DMS53 treated with DMSO at 0.1 percent for 48 hours (cell line): ENCODE measurements around the gene ICAM1.
A peak's percentile ranks its signal among the peaks of the same experiment; 100 is the strongest.
"Not testable (repeated sequence)": the region's sequence is repeated elsewhere in the genome, so short reads cannot be mapped to it uniquely, and the experiment has no call there.

Source experiments
- DNase-seq: peaks from one replicate; lab custom pipeline; 2025; ENCODE audit not compliant: unreplicated experiment; lab: John Stamatoyannopoulos, UW

The ICAM1 gene

DNA sequence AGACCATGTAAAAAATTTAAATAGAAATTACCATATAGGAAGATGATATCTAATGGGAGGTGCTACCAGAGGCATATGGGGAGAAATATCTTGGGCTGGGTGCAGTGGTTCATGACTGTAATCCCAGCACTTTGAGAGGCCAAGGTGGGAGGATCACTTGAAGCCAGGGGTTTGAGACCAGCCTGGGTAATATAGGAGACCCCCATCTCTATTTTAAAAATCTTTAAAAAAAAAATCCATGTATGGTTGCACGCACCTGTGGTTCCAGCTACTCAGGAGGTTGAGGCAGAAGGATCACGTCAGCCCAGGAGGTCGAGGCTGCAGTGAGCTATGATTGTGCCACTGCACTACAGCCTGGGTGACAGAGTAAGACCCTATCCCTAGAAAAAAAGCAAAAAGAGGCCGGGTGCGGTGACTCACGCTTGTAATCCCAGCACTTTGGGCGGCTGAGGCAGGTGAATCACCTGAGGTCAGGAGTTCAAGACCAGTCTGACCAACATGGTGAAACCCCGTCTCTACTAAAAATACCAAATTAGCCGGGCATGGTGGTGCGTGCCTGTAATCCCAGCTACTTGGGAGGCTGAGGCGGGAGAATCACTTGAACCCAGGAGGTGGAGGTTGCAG lies 29.0 kb upstream of the ICAM1 start:
- not testable (repeated sequence) for DNase-seq

DNA sequence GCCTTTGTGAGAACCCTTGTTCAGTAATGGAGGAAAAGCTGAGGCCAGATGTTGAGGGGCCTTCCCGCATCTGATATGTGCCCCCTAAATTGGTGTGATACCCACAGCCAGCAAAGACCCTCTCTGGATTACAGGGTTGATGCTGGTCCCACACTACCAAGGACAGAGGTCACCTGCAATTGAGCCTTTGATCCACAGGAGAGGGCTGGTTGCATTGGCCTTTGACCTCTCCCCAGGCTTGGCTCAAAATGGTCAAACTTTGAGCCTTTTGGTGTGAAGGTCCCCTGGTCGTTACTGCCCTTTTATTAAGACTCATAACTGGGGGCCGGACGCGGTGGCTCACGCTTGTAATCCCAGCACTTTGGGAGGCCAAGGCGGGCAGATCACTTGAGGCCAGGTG lies 27.3 kb upstream of the ICAM1 start:
- no peak for DNase-seq

GRCh38 chr19:10245189-10245939 lies 25.6 kb upstream of the ICAM1 start:
- no peak for DNase-seq

GRCh38 chr19:10246511-10246910 lies 24.4 kb upstream of the ICAM1 start:
- no peak for DNase-seq

DNA sequence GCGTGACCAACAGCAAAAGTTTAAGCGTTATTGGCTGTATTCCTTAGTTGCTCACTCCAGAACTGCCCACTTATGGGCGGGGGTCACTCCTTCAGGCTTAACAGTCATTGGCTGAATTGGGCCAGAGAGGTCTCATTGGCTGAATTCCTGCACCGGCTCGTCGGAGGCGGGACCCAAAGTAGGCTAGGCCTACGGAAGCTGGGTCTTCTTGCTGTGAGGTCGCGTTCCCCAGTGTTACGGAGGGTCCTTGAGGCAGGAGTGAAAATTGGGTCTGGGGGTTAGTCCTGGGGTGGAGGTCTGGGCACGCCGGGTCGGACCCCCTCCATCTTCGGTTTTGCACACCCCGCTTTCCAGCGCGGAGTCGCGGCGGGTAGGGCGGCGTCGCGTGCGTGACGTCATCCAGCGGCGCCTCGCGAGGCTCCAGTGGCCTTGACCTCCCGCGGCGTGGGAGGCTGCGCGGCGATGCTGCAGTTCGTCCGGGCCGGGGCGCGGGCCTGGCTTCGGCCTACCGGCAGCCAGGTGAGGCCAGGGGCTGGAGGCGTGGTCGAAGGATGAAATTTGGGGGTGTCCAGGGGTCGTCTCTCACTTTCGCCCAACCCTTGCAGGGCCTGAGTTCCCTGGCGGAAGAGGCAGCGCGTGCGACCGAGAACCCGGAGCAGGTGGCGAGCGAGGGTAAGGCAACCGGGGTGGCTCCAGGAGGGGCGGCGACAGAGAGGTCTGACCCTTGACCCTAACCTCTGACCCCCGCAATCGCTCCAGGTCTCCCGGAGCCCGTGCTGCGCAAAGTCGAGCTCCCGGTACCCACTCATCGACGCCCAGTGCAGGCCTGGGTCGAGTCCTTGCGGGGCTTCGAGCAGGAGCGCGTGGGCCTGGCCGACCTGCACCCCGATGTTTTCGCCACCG lies 18.9 kb upstream of the ICAM1 start, which contains the start of gene MRPL4:
TSS of gene MRPL4 (plus strand) at position 423 of the 903 bp plus-strand sequence. CDS start at position 463, 40 bp downstream.
- peak; percentile 94 for DNase-seq

GRCh38 chr19:10252707-10253106 lies 18.2 kb upstream of the ICAM1 start:
- no peak for DNase-seq

DNA sequence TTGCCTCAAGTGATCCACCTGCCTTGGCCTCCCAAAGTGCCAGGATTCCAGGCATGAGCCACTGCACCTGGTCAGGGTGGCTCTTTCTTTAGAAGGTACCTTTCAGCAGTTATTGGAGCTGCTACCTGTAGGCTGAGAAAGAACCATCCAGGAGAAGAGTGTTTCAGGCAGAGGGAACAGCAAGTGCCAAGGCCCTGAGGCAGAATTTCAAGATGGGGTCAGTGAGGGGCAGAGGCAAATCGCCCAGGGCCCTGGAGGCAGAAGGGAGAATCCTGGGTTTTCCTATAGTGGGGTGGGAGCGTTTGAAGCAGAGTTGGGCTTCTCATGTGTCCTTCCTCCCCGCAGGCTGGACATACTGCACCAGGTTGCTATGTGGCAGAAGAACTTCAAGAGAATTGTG lies 16.7 kb upstream of the ICAM1 start:
- no peak for DNase-seq

DNA sequence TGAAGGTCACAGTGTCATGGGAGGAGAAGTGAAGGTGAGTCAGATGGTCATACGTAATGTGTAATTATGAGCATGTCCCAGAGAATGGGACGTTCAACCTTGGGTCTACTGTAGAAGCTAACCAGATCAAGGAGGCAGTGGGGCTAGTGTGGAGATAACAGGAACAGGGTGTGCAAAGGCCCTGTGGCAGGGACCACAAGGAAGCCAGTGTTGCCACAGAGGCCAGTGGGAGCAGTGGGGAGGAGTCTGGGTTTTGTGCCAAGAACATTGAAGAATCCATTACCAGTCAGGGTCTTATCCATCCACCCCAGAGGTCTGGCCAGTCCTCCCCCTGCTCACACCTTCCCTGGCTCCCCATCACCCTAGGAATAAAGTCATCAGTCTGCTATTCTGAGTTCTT lies 15.6 kb upstream of the ICAM1 start:
- DNase-seq, result no peak

GRCh38 chr19:10256551-10256950 lies 14.4 kb upstream of the ICAM1 start:
- DNase-seq, result no peak

DNA sequence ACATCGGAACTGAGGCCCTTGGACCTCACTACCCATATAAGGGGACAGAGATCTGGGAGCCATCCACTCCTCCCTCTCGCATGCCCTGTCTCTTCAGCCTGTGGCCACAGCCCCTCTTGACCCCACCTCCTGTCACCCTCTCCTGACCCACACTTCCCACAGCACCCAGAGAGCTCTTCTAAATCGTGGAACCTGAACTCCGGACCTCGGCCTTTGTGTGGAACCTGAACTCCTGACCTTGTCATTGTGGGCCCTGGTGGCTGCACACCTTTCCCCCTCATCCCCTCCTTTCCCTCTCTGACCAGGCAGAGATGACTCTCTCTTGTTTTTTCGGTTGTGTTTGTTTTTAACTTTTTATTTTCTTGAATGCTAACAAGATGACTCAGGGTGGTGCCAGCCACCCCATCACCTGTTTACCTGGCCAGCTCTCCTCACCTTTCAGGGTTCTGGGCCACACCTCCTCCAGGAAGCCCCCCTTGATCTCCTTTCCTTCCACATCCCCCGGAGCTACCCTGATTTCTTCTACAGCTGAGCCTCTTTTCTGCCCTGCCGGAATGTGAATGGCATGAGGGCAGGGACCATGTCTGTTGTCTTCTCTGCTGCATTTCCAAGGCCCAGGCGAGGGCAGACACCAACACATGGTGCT lies 13.8 kb upstream of the ICAM1 start:
- no peak for DNase-seq

- DNase-seq, result no peak
Measured at GRCh38 chr19:10258080-10258710, 12.7 kb upstream of the ICAM1 start.

DNA sequence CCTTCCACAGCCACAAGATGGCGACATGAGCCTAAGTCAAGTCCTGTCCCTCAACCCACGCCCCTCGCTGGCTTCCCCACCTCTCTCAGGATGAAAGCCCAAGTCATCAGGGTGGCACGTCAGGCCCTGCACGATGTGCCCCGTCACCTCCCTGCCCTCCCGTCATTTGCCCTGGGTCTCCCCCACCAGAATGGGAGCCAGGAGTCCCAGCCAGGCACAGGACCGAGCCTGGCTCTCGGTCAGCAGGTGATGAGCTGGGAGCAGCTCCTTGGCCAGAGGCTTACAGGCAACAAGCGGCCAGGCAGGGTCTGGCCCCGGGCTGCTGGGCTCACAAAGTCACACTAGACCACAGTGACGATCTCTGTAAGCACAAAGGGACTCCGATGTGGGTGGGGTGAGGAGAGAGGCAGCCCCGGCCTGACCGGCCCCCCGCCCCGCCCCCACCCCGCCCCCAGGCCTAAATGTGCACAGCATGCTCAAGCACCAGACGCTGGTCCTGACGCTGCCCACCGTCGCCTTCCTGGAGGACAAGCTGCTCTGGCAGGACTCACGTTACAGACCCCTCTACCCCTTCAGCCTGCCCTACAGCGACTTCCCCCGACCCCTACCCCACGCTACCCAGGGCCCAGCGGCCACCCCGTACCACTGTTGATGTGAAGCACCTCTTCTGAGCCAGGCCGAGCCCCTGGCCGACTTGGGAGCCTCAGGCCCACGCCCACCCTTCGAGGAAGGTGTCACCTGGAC lies 11.6 kb upstream of the ICAM1 start:
- peak; percentile 75 for DNase-seq

GRCh38 chr19:10260141-10260584 lies 10.8 kb upstream of the ICAM1 start:
- DNase-seq, result peak; percentile 48

- no peak for DNase-seq
Measured at GRCh38 chr19:10262771-10263170, 8.1 kb upstream of the ICAM1 start.

DNA sequence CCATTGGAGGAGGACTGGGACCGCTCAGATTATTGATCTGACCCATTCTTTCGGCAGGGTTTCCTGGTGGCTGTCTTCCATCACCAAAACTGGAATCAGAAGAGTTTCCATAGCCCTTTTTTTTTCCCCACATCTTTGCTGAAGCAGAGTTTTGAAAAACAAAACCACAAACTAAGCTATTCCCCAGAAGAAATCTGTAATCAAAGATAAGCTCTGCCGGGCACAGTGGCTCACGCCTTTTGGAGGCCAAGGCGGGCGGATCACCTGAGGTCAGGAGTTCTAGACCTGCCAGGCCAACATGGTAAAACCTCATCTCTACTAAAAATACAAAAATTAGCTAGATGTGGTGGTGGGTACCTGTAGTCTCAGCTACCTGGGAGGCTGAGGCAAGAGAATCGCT lies 4.2 kb upstream of the ICAM1 start:
- no peak for DNase-seq

DNA sequence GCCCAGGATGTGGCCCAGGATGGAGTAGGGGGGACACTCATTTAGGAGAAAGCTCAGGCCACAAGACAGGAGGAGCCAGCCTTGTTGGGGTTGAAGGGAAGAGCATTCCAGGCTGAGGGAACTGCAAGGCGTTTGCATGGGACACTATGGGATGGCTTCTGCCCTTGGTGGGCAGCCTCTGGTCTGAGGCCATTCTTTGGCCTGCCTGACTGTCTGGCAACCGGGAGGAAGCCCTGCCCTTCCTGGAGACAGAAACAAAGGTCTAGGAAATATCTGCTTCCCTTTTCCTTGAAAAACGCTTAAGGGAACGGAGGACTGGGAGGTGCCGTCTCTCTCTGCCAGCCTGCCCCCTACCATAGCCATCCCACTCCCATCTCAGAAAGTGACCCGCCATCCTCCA lies 2.8 kb upstream of the ICAM1 start:
- no peak for DNase-seq

DNA sequence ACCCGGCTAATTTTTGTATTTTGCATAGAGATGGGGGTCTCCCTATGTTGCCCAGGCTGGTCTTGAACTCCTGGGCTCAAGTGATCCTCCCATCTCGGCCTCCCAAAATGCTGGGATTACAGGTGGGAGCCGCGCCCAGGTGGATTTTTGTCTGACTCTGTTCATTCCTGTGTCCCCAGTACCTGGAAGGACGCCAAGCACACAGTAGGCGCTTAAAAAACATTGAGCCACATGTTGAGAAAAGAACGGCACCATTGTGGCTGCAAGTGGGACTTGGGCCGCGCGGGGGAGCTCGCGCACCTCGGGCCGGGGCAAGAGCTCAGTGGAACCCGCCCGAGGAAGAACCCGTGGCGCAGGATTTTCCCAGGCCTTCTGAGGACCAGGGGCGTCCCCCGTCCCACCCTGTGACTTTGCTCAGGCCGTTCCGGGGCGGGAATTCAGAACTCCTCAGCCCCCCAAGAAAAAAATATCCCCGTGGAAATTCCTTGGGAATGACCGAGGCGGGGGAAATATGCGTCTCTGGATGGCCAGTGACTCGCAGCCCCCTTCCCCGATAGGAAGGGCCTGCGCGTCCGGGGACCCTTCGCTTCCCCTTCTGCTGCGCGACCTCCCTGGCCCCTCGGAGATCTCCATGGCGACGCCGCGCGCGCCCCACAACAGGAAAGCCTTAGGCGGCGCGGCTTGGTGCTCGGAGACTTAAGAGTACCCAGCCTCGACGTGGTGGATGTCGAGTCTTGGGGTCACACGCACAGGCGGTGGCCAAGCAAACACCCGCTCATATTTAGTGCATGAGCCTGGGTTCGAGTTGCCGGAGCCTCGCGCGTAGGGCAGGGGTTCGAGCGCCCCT lies 1.4 kb upstream of the ICAM1 start:
- DNase-seq, result peak; percentile 33

DNA sequence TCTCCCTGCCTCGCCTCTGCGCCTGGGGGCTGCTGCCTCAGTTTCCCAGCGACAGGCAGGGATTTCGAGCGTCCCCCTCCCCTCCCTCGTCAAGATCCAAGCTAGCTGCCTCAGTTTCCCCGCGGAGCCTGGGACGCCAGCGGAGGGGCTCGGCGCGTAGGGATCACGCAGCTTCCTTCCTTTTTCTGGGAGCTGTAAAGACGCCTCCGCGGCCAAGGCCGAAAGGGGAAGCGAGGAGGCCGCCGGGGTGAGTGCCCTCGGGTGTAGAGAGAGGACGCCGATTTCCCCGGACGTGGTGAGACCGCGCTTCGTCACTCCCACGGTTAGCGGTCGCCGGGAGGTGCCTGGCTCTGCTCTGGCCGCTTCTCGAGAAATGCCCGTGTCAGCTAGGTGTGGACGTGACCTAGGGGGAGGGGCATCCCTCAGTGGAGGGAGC lies 722 bp upstream of the ICAM1 start:
- DNase-seq, result no peak

DNA sequence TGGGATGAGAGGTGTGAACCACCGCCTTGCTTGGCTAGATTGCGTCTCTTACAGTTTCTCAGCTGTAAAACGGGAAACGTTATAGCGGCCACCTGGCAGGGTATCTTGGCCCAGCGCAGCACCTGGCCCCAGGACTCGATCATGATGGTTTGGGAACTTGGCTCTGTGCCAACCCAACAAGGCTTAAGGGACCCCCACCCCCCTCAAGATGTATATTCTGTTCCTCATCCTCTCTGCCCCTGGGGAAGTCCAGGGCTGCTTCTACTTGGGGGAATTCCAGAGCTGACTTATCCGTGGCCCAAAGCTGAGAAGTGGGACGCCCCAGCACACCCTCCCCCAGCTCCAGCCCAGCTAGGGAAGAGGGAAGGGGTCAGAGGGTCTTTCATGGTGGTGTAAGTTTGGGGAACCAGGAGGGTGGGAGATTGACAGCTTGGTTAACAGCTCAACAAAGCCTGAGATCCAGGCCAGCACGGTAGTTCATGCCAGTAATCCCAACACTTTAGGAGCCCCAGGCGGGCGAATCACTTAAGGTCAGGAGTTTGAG lies 695 bp downstream of the ICAM1 start:
- no peak for DNase-seq
